AG20443 (cell line): ENCODE measurements around the gene SLC11A1.

Experiments
- DNase-seq: peaks from one replicate; pipeline ENCODE4 v3.0.0; 2012; ENCODE audit warnings: low spot score, mixed read lengths

Gene SLC11A1

GRCh38 chr2:218435003-218435982, 53.2 kb downstream of the SLC11A1 start:
- DNase-seq: no peak

GRCh38 chr2:218436992-218437391, 54.9 kb downstream of the SLC11A1 start:
- no peak for DNase-seq

GRCh38 chr2:218437969-218438368, 55.9 kb downstream of the SLC11A1 start:
- DNase-seq: no peak

GRCh38 chr2:218438596-218438995, 56.5 kb downstream of the SLC11A1 start:
- no peak for DNase-seq

GRCh38 chr2:218444692-218445357, 62.8 kb downstream of the SLC11A1 start:
- no peak for DNase-seq

GRCh38 chr2:218445602-218446001, 63.5 kb downstream of the SLC11A1 start:
- DNase-seq: no peak
